ENCODE results near the gene NDRG4.

DNA sequence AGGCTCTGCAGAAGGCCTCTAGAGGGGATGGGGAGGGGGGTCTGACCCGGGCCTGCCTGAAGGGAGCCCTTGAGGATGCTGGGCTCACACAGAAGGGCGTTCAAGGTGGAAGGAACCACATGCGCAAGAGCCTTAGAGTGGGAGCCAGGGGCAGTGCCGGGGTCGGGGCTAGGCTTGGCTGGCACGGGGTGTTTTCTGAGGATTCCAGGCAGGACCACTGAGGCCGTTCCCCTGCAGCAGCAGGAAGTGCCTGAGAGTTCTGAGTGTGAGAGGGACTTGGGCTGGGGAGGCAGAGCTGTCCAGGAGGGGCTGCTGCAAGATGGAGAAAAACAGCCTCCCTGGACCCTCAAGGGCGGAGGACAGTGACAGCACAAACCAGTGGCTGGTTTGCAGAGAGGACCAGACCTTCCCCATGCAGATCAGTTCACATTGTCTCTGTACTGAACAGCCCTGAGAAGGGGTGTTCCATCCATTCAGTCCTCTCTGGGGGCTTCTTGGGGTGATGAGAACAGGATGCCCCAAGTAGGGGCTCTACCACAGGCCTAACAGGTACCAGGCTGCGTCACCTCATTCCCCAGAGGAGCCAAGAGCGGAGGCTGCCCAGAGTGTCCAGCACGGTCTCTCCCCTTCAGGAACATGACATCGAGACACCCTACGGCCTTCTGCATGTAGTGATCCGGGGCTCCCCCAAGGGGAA, 3.4 kb downstream of the NDRG4 start:
- TF ChIP-seq EZH2 (IDR thresholded peaks at IDR 0.05) (no peak), POLR2AphosphoS5 (IDR thresholded peaks at IDR 0.05; ENCODE audit: borderline replicate concordance, low read depth, low read length) (no peak)

Measured in SK-N-MC (cell line).